ENCODE data around the gene IL27RA.

The IL27RA gene

DNA sequence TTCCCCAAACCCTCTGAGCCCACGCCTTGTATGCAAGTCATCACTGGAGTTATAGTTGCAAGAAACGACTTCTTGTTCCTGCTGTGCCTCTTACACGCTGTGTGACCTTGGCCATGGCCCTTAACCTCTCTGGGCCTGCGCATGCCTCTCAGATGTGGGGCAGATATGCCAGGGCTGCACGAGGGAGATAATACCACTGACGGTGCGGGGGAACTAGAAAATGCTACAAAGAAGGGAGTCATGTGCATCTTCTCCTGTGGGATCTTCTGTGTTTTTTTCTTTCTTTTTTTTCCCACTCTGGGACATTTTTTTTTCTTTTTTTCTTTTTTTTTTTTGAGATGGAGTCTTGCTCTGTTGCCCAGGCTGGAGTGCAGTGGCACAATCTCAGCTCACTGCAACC, 63.3 kb downstream of the IL27RA start:
- TF ChIP-seq, protein P1, sequence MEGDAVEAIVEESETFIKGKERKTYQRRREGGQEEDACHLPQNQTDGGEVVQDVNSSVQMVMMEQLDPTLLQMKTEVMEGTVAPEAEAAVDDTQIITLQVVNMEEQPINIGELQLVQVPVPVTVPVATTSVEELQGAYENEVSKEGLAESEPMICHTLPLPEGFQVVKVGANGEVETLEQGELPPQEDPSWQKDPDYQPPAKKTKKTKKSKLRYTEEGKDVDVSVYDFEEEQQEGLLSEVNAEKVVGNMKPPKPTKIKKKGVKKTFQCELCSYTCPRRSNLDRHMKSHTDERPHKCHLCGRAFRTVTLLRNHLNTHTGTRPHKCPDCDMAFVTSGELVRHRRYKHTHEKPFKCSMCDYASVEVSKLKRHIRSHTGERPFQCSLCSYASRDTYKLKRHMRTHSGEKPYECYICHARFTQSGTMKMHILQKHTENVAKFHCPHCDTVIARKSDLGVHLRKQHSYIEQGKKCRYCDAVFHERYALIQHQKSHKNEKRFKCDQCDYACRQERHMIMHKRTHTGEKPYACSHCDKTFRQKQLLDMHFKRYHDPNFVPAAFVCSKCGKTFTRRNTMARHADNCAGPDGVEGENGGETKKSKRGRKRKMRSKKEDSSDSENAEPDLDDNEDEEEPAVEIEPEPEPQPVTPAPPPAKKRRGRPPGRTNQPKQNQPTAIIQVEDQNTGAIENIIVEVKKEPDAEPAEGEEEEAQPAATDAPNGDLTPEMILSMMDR (IDR thresholded peaks at IDR 0.05; ENCODE audit: low read depth, low read length, missing control alignments), result no peak
- DNase-seq, result no peak
- no peaks in the 10 kb centered on the region for H3K27me3 ChIP-seq (replicated peaks)
- H3K27ac ChIP-seq, result no peak overlapping the region
- in situ Hi-C loops (cut with HindIII; ENCODE audit: low pct_ligation_motif_present, low sequenced_read_pairs), result no loop called here
- no peak overlapping the region for H3K4me3 ChIP-seq (ENCODE audit: low read depth, low read length)
- peaks cover 11% of the 10 kb centered on the region for H3K36me3 ChIP-seq (replicated peaks)

DNA sequence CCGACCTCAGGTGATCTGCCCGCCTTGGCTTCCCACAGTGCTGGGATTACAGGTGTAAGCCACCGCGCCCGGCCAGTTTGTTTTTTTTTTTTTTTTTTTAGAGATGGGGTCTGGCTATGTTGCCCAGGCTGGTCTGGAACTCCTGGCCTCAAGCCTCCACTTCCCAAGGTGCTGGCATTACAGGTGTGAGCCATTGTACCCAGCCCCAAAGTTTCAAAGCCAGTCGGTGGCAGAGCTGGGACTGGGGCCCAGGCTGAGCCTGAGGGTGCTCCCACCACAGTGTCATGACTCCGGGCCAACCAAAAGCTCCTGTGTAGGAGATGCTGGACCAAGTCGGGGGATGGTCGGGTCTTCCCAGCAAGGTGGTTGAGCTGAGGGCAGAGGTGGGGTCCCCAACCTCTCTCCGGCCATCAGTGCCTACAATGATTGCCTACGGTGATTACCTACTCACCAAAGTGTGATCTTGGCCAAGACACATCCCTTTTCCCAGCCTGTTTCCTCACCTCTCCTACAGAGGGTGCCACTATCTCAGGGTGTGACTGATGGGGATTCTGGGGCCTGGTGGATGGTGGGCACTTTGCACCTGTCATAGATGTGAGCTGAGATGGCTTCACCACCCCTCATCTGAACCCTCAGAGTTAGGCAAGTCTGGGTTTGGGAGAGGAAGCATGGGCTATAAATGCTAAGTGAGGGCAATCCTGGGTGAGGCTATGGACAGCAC, 64.9 kb downstream of the IL27RA start:
- Histone ChIP-seq H3K27ac (no peak overlapping the region), H3K4me3 (ENCODE audit: low read depth, low read length) (no peak overlapping the region), H3K36me3 (replicated peaks) (peaks cover 21% of the 10 kb centered on the region), H3K27me3 (replicated peaks) (no peaks in the 10 kb centered on the region)
- in situ Hi-C loops (cut with HindIII; ENCODE audit: low pct_ligation_motif_present, low sequenced_read_pairs), result no loop called here
- TF ChIP-seq, protein P1 (IDR thresholded peaks at IDR 0.05; ENCODE audit: low read depth, low read length, missing control alignments), result peak; percentile 36
- no peak for DNase-seq

DNA sequence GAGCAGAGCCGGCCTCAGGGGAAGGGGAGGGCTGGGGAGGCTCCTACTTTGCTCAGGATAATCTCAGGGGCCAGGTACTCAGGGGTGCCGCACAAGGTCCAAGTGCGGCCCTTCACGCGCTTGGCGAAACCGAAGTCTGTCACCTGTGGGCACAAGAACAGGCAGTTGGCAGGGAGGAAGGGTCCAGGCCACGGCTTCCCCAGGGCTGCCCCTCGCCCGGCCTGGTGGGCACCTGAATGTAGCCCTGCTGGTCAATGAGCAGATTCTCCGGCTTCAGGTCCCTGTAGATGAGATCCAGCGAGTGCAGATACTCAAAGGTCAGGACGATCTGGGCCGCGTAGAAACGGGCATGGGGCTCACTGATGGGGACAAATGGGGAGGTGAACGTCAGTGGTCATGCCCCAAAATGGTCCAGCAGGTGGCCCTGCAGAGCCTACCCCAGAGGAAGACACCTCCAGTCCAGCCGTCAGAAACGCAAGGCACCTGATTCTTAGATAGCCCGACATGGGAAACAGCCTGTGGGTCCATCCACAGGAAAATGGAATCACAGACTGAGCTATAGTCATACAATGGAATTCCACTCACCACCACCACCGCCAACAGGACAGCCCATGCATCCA, 66.1 kb downstream of the IL27RA start:
- Histone ChIP-seq H3K36me3 (replicated peaks) (peaks cover 32% of the 10 kb centered on the region), H3K4me3 (ENCODE audit: low read depth, low read length) (no peak overlapping the region), H3K27me3 (replicated peaks) (no peaks in the 10 kb centered on the region), H3K27ac (no peak overlapping the region)
- TF ChIP-seq, protein P1 (IDR thresholded peaks at IDR 0.05; ENCODE audit: low read depth, low read length, missing control alignments), result peak; percentile 28
- no peak for DNase-seq
- in situ Hi-C loops (cut with HindIII; ENCODE audit: low pct_ligation_motif_present, low sequenced_read_pairs), result no loop called here

DNA sequence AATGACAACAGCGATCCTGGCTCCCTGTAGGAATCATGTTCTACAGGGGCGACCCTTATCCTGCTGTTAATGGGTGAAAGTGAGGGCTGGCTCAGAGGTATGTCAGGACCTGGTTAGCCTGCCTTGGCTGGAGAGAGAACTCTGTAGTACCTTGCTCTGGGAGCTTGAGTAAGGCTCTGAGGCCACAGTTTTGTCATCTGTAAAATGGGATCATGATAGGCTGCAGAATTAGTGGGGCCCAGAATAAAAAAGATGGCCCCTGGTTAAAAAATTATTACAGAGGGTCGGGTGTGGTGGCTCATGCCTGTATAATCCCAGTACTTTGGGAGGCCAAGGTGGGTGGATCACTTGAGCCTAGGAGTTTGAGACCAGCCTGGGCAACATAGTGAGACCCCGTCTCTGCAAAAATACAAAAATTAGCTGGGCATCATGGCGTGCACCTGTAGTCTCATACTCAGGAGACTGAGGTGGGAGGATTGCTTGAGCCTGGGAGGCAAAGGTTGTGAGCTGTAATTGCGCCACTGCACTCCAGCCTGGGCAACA, 69.5 kb downstream of the IL27RA start:
- Histone ChIP-seq H3K4me3 (ENCODE audit: low read depth, low read length) (no peak overlapping the region), H3K27me3 (replicated peaks) (no peaks in the 10 kb centered on the region), H3K36me3 (replicated peaks) (peaks cover 45% of the 10 kb centered on the region), H3K27ac (no peak overlapping the region)
- in situ Hi-C loops (cut with HindIII; ENCODE audit: low pct_ligation_motif_present, low sequenced_read_pairs), result no loop called here
- TF ChIP-seq, protein P1 (IDR thresholded peaks at IDR 0.05; ENCODE audit: low read depth, low read length, missing control alignments), result no peak
- DNase-seq, result no peak

DNA sequence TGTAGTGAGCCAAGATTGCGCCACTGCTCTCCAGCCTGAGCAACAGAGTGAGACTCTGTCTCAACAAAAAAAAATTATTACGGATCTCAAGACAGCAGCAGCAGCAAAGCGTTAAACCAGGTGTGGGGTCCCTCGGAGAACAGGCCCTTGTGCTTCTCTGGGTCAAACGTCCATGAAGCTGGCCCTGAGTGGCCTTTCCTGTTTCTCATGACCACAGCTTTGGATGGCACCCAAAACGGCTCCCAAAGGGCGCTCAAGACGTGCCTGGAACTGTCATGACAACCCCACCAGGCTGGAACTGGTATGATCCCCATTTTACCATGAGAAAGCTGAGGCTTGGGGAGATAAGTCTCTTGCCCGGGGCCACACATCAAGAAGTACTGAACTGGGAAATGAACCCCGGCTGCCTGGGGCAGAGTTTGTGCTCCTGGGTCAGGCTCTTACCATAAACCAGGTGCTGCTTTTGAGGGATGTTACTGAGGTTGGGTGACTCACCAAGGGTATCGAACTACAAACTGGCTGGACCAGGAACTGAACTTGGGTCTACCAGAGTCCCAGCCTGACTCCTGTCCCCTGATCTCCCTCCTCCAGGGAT, 70.6 kb downstream of the IL27RA start:
- in situ Hi-C loops (cut with HindIII; ENCODE audit: low pct_ligation_motif_present, low sequenced_read_pairs), result no loop called here
- no peak for DNase-seq
- Histone ChIP-seq H3K4me3 (ENCODE audit: low read depth, low read length) (no peak overlapping the region), H3K27me3 (replicated peaks) (no peaks in the 10 kb centered on the region), H3K36me3 (replicated peaks) (peaks cover 44% of the 10 kb centered on the region), H3K27ac (no peak overlapping the region)
- TF ChIP-seq, protein P1 (IDR thresholded peaks at IDR 0.05; ENCODE audit: low read depth, low read length, missing control alignments), result no peak

Measured in brain microvascular endothelial cell (primary cell).